Thoracic aorta (tissue), 2 donors: Measurements from ENCODE around the gene MARK3. TPM values are rescaled to one million over a fixed set of nuclear protein-coding genes. Genes with fewer than 3 reads are reported as not detected.
"Not testable (repeated sequence)": the region's sequence is repeated elsewhere in the genome, so short reads cannot be mapped to it uniquely, and the experiment has no call there.

Source experiments
- ATAC-seq: fragments of 150-250 bp; one replicate; pipeline ENCODE4 v1.8.0; 2017; ENCODE audit warnings: low read depth; ENCODE audit not compliant: insufficient number of reproducible peaks, low FRiP score
- DNase-seq: peaks from one replicate; pipeline ENCODE4 v3.0.0-alpha.2; 2020; ENCODE audit warnings: low spot score
- H3K27ac ChIP-seq, 2 donors: fragments of 200-600 bp; sonication (generic); 1 replicate in 1 of 2; 2 replicates in 1 of 2; pipeline ENCODE4 v1.5.1; 2016; ENCODE audit warnings: mild to moderate bottlenecking in 2 of 2, moderate library complexity in 2 of 2
- H3K27me3 ChIP-seq: fragments of 200-600 bp; sonication (generic); replicated peaks from 2 replicates; pipeline ENCODE4 v1.6.0; 2016; ENCODE audit warnings: mild to moderate bottlenecking; ENCODE audit not compliant: insufficient read depth
- H3K36me3 ChIP-seq: fragments of 200-600 bp; sonication (generic); one replicate; pipeline ENCODE4 v1.5.1; 2016
- H3K4me1 ChIP-seq, 2 donors: fragments of 200-600 bp; sonication (generic); 1 replicate in 1 of 2; 2 replicates in 1 of 2; pipeline versions ENCODE4 v1.5.1 to v1.6.0; 2016; ENCODE audit warnings: low read depth in 2 of 2, mild to moderate bottlenecking in 1 of 2; ENCODE audit not compliant: control insufficient read depth in 1 of 2
- H3K4me3 ChIP-seq: fragments of 200-600 bp; sonication (generic); 2 replicates; pipeline ENCODE4 v1.5.1; 2016; ENCODE audit warnings: mild to moderate bottlenecking
- H3K9me3 ChIP-seq: fragments of 200-600 bp; sonication (generic); 2 replicates; pipeline ENCODE4 v1.5.1; 2016
- CTCF ChIP-seq: fragments of 200-600 bp; sonication (generic); IDR thresholded peaks from one replicate; pipeline ENCODE4 v1.5.1; 2019; ENCODE audit warnings: antibody characterized with exemption
- total RNA-seq, 2 donors: library from RNA; depleted of rRNA; stranded (reverse); fragments of >200 nt; gene quantifications; one replicate each; pipeline versions ENCODE4 v1.1.0 to v1.2.3, GENCODE V29; 2016

The MARK3 gene
- total RNA-seq, 2 donors from 2014 or later = 77.6 to 133 TPM

- no peaks in the 10 kb centered on the region for H3K36me3 ChIP-seq
- no peak overlapping the region for H3K4me3 ChIP-seq
- no peak overlapping the region for H3K27ac ChIP-seq
- no peaks in the 10 kb centered on the region for H3K9me3 ChIP-seq
- no peak for DNase-seq
- TF ChIP-seq CTCF = no peak
- ATAC-seq = no peak
- no peaks in the 10 kb centered on the region for H3K4me1 ChIP-seq
- no peaks in the 10 kb centered on the region for H3K27me3 ChIP-seq
Observed at GRCh38 chr14:103356024-103356682, 29.1 kb upstream of the MARK3 start.

- ATAC-seq, H3K9me3 ChIP-seq: not testable (repeated sequence)
Observed at GRCh38 chr14:103357552-103357951, 27.7 kb upstream of the MARK3 start.

GRCh38 chr14:103360548-103360947 lies 24.7 kb upstream of the MARK3 start:
- ATAC-seq = no peak
- no peak for TF ChIP-seq CTCF
- Histone ChIP-seq H3K27ac (no peak overlapping the region), H3K9me3 (peaks cover 6% of the 10 kb centered on the region), H3K4me1 (no peaks in the 10 kb centered on the region), H3K4me3 (no peak overlapping the region), H3K36me3 (no peaks in the 10 kb centered on the region), H3K27me3 (no peaks in the 10 kb centered on the region)
- no peak for DNase-seq

More at GRCh38 chr14:103357552-103357951, 27.7 kb upstream of the MARK3 start:
- H3K4me3 ChIP-seq, H3K27ac ChIP-seq, DNase-seq, H3K4me1 ChIP-seq, H3K36me3 ChIP-seq, H3K27me3 ChIP-seq: not testable (repeated sequence)

- Histone ChIP-seq H3K27ac (no peak overlapping the region), H3K36me3 (no peaks in the 10 kb centered on the region), H3K4me3 (no peak overlapping the region), H3K27me3 (no peaks in the 10 kb centered on the region), H3K9me3 (peaks cover 6% of the 10 kb centered on the region), H3K4me1 (no peaks in the 10 kb centered on the region)
- DNase-seq (no peak), ATAC-seq (peak; percentile 65)
- no peak for TF ChIP-seq CTCF
Observed at GRCh38 chr14:103361867-103362266, 23.3 kb upstream of the MARK3 start.

GRCh38 chr14:103362780-103363179 lies 22.4 kb upstream of the MARK3 start:
- Histone ChIP-seq H3K4me3 (no peak overlapping the region), H3K27me3 (no peaks in the 10 kb centered on the region), H3K27ac (no peak overlapping the region), H3K4me1 (no peaks in the 10 kb centered on the region), H3K9me3 (peaks cover 6% of the 10 kb centered on the region), H3K36me3 (no peaks in the 10 kb centered on the region)
- no peak for ATAC-seq
- DNase-seq = no peak
- TF ChIP-seq CTCF = no peak

- ATAC-seq (no peak), DNase-seq (no peak)
- Histone ChIP-seq H3K4me3 (no peak overlapping the region), H3K27me3 (no peaks in the 10 kb centered on the region), H3K27ac (no peak overlapping the region), H3K36me3 (no peaks in the 10 kb centered on the region), H3K4me1 (no peaks in the 10 kb centered on the region), H3K9me3 (peaks cover 6% of the 10 kb centered on the region)
- no peak for TF ChIP-seq CTCF
Observed at GRCh38 chr14:103366741-103367140, 18.5 kb upstream of the MARK3 start.
